IPS-NIHi11 (cell line): ENCODE data around the gene UBE2D2.

Experiments
- DNase-seq: peaks from one replicate; pipeline ENCODE4 v3.0.0; 2012; ENCODE audit warnings: mixed read lengths, low spot score

Gene UBE2D2

GRCh38 chr5:139636207-139636792 is 75.2 kb downstream of the UBE2D2 start:
- no peak for DNase-seq

DNA sequence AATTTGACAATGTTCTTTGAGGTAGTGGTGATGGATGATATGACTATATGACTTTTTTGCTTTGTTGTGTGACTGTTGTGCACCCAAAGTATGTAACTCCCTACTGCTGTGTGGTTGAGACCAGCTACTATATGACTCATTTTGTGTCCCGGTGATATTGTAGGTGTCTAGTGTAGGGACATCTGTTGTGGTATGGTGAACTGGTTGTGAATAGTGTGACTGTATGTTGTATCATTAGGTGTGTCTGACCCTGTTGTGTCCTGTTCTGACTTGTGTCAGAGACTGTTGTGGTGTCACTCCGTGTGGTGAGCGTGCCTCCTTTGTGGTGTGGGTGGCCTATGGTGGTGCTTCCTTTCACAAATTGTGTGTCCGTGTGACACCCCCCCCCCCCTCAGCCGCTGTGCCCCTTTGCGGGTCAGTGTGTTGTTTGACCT is 75.9 kb downstream of the UBE2D2 start:
- no peak for DNase-seq

GRCh38 chr5:139637438-139638089 is 76.4 kb downstream of the UBE2D2 start:
- DNase-seq, result peak; percentile 89

- DNase-seq, result peak; percentile 67
Observed at GRCh38 chr5:139638090-139638735, 77.1 kb downstream of the UBE2D2 start.

DNA sequence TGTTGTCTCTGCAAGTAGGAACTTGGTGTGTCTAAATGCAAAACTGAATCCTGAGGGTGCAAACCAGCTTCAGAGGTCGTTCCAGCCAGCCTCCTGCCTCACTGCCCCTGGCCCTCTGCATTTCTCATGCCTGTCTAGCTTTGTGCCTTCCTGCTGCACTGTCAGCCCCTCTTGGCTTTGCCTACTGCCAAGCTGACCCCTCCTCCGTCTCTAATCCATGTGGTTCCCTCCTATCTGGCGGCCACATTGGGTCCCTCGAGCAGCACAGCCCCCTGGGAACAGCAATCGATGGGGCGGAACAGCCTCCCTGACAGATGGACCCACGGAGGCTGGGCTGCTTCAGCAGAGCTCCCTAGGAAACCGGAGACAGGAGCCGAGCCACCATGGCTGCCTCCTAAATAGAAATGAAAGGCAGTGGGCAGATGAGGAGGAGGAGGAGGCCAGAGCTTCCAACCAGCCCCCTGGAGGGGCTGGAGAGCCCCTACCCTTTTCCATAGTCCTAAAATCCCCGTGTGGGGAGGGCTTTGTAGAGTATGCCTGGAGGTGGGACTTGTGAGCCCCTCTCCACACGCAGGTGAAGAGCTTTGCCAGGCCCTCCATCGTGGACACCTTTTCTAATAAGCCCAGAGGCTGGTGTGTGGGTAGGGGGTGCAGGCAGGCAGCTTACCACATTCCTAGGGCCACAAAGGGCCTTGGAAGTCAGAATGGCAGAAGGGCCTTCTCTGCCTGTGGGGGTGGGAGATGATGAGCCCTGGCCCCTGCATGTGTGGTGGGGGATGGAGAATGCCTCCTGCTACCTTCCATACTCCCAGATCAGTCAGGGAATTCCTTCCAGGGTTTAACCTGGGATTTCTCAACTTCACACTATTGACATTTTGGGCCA is 77.8 kb downstream of the UBE2D2 start:
- no peak for DNase-seq

DNA sequence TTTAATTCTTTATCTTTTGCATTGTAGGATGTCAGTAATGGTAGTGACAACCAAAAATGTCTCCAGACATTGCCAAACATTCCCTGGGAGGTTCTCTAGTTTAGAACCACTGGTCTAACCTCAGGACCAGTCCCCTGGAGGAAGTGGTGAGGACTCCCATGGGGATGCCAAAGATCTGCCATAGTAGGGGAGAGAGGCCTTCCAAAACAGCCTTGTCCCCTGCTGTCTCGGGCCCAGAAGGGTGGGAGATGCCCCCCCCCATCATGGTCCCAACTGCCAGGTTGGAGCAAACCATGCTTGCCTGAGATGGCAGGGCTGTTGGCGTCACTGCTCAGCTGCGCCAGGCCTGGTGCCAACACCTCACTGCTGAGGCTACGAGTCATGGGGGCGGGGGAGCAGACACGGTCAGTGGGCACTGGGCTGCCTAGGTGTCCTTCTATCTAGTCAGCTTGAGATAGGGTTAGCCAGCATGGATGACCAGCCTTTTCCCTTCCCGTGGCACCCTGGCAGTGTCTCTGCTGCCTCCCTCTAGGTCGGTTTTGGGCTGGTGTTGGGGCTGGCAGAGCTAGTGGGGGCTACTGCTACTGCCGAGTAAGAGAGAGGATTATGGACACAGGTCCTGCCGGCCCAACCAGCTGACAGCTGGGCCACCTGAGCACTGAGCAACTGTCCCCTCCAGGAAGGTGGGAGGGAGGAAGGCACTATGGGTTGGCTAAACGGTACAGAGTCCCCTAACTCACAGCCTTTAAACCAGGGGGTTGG is 78.7 kb downstream of the UBE2D2 start:
- no peak for DNase-seq

- DNase-seq, result no peak
Observed at GRCh38 chr5:139640421-139641115, 79.4 kb downstream of the UBE2D2 start.

GRCh38 chr5:139641116-139642080 is 80.3 kb downstream of the UBE2D2 start:
- DNase-seq, result no peak

GRCh38 chr5:139642213-139642612 is 81.1 kb downstream of the UBE2D2 start:
- no peak for DNase-seq

- no peak for DNase-seq
Observed at GRCh38 chr5:139642891-139643871, 82.0 kb downstream of the UBE2D2 start.

- DNase-seq, result no peak
Observed at GRCh38 chr5:139644001-139644456, 82.9 kb downstream of the UBE2D2 start.

GRCh38 chr5:139644646-139645429 is 83.7 kb downstream of the UBE2D2 start:
- no peak for DNase-seq

DNA sequence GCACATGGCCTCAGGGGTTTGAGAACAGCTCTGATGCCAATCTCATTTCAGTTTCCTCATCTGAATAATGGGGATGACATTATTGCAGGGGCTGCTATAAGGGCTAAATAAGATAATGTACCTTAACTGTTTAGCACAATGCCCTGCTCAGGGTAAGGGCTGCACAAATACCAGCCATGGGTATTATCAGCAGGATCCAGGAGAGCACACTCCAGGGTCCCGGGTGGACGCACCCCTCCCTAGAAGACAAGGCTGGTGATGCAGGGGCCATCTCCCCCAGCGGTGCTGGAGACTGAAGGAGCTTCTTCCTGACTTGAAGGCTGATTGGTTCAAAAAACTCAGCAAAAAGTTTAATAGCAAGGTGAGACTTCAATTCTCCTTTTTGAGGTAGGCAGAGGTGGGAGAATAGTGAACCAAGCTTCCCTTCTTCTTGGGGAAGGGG is 84.3 kb downstream of the UBE2D2 start:
- DNase-seq, result no peak

- DNase-seq, result no peak
Observed at GRCh38 chr5:139646111-139646510, 85.0 kb downstream of the UBE2D2 start.

DNA sequence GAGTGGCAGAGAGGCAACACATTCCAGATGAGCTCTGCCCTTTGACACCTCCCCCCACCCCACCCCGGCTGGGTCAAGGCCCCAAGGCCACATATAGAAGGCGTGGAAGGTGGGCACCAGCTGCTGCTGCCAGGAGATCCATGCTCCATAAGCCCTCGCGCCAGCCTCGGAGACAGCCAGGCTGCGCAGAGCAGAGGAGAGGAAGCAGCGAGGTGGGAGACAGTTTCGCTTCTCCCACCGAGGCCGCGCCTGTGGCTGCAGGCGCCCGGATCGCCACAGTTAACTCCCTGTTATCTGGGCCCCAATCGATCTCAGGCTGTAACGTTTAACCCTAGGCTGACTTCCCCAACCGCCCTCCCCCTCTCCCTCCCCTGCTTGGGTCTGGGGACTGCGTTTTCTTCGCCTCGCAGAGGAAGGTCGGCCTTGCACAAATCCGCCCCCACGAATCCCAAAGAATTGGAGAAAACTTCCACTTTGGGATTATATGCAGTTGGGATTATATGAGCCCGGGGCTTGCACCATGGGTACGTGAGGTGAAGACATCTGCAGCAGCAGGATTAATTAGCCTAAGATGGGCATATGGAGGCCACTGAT is 85.9 kb downstream of the UBE2D2 start:
- peak; percentile 62 for DNase-seq

- no peak for DNase-seq
Observed at GRCh38 chr5:139647506-139648204, 86.5 kb downstream of the UBE2D2 start.
